Esophagus muscularis mucosa (tissue), 3 donors: ENCODE results near the gene SMR3B.

Experiments
- POLR2A ChIP-seq: fragments of 450-650 bp; IDR thresholded peaks from one replicate; pipeline ENCODE4 v1.6.1; 2017; ENCODE audit warnings: antibody characterized with exemption, moderate library complexity, mild to moderate bottlenecking, low read depth
- POLR2AphosphoS5 ChIP-seq, 2 donors: sonication (generic); formaldehyde crosslinking; IDR thresholded peaks; one replicate each; pipeline ENCODE4 v1.6.1; 2017; ENCODE audit warnings: antibody characterized with exemption in 2 of 2
- TF ChIP-seq, protein P1 (sequence below), 3 experiments: fragments of 200-600 bp in 2 of 3; fragments of 450-650 bp in 1 of 3; sonication (generic) in 2 of 3; IDR thresholded peaks; one replicate each; pipeline ENCODE4 v1.5.1; 2017 to 2019; ENCODE audit warnings: antibody characterized with exemption in 3 of 3, mild to moderate bottlenecking in 2 of 3, moderate library complexity in 1 of 3

GRCh38 chr4:70392057-70392776, 9.3 kb downstream of the SMR3B start:
- TF ChIP-seq, protein P1, sequence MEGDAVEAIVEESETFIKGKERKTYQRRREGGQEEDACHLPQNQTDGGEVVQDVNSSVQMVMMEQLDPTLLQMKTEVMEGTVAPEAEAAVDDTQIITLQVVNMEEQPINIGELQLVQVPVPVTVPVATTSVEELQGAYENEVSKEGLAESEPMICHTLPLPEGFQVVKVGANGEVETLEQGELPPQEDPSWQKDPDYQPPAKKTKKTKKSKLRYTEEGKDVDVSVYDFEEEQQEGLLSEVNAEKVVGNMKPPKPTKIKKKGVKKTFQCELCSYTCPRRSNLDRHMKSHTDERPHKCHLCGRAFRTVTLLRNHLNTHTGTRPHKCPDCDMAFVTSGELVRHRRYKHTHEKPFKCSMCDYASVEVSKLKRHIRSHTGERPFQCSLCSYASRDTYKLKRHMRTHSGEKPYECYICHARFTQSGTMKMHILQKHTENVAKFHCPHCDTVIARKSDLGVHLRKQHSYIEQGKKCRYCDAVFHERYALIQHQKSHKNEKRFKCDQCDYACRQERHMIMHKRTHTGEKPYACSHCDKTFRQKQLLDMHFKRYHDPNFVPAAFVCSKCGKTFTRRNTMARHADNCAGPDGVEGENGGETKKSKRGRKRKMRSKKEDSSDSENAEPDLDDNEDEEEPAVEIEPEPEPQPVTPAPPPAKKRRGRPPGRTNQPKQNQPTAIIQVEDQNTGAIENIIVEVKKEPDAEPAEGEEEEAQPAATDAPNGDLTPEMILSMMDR (IDR thresholded peaks at IDR 0.05): no peak
- no peak for TF ChIP-seq POLR2A
- TF ChIP-seq POLR2AphosphoS5 (IDR thresholded peaks at IDR 0.05): no peak
